NCI-H1436 (cell line): Measurements from ENCODE around the gene TRIP12.
"Not testable (repeated sequence)": the region's sequence is repeated elsewhere in the genome, so short reads cannot be mapped to it uniquely, and the experiment has no call there.

Source experiments
- DNase-seq: peaks from one replicate; lab custom pipeline; 2025; lab: John Stamatoyannopoulos, UW

The TRIP12 gene

DNA sequence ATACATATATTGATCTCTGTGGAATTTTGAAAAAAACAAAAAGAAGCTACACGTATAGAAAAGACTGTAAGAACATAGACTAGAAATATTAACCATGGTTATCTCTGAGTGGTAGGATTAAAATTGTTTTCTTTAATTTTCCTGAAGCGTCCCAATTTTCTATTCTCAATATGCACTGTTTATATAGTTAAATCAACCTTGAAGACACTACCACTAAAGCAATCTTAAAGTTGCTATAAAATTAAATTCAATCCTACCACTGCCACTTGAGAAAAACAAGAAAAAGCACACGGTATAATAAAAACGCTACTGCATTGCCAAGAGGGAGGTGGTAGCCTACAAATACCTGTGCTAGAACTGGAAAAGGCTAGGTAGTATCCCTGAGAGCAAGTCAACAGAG, 47.2 kb downstream of the TRIP12 start:
- no peak for DNase-seq

DNA sequence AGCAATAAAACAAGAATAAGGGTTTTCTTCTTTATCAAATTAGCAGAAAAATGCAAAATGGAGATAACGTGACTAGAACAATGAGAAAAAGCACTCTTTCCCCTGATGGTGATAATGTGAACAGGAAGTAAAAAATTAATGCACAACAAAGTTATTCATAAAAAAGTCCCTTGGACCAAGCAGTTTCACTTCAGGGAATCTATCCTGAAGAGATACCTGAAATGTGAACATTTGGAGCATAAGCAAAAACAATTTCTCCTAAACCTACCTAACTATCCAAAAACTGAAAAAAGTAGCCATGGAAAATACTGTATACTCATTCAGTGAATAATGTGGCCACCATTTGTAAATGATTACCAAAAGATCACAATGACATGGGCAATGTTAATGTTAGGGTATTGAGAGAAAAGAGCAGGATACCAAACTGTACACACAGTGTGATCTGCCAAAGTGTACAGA, 48.7 kb downstream of the TRIP12 start:
- DNase-seq, result no peak

DNA sequence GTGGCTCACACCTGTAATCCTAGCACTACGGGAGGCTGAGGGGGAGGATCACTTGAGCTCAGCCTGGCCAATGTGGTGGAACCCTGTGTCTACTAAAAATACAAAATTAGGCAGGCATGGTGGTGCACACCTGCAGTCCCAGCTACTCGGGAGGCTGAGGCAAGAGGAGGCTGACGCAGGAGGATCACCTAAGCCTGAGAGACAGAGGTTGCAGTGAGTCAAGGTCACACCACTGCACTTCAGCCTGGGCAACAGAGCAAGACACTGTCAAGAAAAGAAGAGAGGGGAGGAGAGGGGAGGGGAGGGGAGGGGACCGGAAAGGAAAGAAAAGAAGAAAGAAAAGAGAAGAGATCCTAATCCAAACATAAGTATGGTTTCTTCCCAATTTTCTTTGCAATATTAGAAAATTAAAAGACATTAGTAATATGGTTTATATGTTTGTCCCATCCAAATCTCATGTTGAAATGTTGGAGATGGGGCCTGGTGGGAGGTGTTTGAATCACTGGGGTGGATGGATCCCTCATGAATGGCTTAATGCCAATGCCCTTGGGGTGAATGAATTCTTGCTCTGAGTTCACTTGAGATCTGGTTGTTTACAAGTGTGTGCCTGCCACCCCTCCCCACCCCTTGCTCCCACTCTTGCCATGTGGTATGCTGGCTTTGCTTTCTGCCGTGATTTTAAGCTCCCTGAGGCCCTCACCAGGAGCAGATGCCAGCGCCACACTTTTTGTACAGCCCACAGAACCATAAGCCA, 50.7 kb downstream of the TRIP12 start:
- no peak for DNase-seq

DNA sequence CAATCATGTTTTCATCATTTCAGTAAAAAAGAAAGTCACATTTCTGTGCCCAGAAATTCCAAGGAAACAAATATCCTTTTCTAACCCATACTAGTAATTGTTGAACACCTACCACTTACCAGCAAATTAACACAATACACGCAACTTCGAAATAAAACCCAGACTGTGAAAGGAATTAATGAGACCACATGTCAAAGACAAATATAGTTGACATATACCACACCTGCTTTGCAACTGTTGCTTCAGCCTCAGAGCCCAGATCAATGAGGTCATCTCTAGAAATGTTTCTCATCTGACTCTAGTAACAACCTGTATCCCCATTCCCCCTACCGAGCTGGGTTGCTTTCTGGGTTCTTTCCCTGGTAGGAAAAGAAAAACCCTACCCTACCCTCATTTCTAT, 52.6 kb downstream of the TRIP12 start:
- no peak for DNase-seq

DNA sequence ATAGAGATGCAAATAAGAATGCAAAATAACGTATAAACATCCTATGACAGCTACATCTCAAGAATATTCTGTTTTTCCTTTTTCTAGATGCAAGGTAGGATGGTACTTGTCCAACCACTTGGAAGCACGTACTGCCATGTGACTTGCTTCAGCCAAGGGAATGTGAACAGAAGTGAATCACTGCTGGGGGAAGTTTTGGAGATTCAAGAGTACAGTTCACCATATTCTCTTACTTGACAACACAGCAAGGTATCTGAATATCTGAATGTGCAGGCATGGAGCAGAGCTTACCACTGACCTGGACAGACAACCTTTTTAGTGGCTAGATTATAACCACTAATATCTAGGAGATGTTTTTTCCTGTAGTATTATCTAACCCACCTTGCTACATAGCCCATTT, 53.0 kb downstream of the TRIP12 start:
- DNase-seq, result no peak

DNA sequence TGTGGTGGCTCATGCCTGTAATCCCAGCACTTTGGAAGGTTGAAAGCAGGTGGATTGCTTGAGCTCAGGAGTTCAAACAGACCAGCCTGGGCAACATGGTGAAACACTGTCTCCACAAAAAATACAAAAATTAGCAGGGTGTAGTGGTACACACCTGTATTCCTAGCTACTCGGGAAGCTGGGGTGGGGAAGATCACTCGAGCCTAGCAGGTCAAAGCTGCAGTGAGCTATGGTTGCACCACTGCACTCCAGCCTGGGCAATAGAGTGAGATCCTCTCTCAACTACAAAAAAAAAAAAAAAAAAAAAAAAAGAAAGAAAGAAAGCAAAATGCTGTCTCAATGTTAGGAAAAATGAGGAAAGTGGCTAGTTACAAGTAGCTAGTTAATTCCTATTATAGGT, 56.8 kb downstream of the TRIP12 start:
- no peak for DNase-seq

DNA sequence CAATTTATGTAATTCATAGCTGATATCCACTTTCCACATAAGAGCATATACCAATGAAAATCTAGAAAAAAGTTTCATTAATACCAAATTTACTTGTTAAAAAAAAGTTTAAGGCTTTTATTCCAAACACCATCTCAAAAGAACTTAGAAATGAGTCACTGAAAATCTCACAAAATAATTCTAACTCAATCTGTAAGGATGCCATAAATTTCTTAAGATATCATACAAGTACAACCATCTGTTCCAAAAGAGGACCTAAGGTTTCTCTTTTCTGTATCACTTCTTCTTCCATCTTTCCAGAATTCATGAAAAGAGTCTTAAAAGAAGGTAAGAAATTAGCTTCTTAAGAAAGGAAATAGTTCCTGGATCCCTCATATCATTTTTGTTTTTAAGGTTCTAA, 60.4 kb downstream of the TRIP12 start:
- DNase-seq, result no peak

DNA sequence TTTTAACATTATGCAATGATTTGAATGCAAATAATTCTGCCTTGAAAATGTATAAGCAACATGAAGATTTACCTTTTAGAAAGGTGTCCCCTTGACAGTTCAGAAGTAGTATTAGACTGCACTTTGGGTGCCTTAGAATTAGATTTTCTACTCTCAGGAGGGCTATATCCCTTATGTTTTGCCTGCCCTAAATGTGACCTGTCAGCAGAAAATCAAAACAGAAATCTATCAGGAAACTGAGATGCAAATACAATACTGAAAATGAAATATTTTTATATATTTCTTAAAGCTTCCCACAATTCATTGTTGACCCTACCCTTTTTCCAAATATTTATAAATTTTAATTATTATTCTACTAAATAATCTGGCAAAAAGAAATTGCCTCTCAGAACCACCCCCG, 61.5 kb downstream of the TRIP12 start:
- no peak for DNase-seq

DNA sequence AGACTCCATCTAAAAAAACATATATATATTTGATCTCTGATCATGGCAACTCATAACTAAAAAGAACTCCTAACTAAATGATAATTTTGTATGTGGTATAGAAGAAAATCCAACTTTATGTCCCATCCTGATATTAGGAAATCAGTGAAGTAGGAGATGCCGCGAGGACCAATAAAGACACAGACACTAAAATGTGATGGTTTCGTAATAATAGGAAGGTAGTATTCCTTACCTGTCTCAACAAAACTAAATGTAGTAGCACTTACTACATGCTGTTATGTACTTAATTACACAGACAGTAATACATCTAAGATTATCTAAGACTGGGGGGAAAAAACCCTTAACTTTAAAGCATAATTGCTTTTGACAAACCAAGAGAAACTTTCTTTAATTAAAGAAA, 63.5 kb downstream of the TRIP12 start:
- DNase-seq, result no peak

DNA sequence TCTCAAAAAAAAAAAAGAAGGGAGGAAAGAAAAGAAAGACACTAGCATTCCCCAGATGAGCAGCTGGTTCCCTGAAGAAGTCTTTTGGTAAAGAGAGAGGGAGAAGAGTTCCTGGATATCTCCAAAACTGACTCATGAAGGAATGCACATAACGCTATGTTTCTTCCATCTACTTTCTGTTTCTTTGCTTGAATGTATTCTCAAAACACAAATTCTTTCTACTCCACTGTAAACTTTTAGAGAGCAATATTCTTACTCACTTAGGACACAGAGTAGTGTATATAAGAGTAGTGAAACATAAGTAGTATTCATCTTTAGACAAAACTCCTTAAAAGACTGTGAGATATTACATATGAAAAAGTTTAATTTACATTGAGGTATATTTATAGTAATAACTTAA, 64.2 kb downstream of the TRIP12 start:
- no peak for DNase-seq

DNA sequence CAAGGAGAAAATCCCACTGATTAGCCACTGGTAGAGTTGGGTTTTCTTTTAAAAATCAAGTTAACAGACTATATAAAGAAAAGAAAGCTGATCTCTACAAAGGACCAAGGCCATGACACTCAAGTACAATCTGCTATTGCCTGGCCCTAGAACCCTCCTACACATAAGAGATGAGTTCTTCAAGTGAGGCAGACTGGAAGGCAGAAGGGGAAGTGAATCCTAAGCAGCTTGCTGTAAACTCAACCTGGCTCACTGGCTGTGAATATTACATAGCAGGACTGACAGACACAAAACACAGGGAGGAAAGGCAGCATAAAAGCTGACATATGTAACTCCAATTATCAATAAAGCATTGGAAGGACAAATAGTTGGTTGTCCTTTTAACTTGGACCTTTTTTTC, 65.4 kb downstream of the TRIP12 start:
- no peak for DNase-seq

DNA sequence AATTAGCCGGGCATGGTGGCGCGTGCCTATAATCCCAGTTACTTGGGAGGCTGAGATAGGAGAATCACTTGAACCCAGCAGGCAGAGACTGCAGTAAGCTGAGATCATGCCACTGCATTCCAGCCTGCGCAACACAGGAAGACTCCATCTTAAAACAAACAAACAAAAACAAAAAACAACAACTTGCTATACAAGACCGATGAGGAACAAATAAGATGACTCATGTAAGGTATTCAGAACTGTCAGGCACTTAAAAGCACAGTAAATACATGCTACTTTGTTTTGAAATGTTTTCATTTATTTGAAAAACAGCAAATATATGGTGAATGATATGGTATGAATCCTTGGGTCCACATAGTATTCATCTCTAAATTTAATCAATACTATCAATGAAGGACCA, 66.7 kb downstream of the TRIP12 start:
- no peak for DNase-seq

DNA sequence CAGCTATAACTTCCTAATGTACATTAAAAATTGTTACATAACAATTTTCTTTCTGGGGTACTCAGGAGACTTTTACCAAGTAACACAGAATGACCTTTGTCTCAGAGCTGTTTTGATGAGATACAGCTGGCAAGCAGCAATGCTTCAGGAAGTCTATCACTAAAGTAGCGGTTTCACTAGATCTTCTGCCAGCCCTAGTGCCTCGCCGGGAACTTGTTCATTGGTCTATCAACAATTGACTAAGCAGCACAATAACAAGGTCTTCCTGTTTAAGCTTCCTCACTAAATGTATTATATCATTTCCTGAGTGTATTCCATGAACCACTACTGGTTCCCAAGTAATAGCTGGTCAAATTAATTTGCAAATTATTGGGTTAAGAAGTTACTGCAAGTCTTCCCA, 69.2 kb downstream of the TRIP12 start:
- DNase-seq, result no peak

DNA sequence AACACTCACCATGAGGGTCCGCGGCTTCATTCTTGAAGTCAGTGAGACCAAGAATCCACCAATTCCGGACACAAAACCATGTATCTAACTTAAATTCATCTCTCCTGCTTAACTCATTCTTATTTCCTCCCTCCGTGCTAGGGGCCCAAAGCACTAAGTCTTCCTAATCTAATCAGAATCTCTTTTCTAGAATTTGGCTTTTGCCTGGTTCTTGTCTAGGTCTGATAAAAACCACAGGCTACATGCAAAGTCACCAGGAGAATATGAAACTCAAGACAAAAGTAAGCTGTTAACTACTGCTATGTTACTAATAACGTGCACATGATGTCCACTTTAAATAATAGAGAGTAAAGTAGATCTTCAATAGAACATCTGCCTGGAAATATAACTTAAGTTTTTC, 69.9 kb downstream of the TRIP12 start:
- no peak for DNase-seq

DNA sequence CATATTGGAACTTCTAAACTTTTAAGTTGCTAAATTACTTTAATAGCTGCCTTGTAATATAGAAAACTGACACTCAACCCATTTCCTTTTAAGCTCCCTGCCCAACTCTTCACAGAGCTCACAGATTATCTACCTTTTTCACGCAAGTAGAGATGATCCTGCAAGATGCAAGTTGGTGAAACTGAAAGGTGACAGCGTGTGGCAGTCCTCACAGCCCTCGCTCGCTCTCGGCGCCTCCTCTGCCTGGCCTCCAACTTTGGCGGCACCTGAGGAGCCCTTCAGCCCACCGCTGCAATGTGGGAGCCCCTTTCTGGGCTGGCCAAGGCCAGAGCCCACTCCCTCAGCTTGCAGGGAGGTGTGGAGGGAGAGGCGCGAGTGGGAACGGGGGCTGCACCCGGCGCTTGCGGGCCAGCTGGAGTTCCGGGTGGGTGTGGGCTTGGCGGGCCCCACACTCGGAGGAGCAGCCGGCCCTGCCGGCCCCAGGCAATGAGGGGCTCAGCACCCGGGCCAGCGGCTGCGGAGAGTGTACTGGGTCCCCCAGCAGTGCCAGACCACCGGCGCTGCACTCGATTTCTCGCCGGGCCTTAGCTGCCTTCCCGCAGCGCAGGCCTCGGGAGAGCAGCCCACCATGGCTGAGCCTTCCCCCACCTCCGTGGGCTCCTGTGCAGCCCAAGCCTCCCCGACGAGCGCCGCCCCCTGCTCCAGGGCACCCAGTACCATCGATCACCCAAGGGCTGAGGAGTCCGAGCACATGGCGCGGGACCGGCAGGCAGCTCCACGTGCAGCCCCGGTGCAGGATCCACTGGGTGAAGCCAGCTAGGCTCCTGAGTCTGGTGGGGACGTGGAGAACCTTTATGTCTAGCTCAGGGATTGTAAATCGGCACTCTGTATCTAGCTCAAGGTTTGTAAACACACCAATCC, 71.2 kb downstream of the TRIP12 start:
- DNase-seq, result not testable (repeated sequence)

DNA sequence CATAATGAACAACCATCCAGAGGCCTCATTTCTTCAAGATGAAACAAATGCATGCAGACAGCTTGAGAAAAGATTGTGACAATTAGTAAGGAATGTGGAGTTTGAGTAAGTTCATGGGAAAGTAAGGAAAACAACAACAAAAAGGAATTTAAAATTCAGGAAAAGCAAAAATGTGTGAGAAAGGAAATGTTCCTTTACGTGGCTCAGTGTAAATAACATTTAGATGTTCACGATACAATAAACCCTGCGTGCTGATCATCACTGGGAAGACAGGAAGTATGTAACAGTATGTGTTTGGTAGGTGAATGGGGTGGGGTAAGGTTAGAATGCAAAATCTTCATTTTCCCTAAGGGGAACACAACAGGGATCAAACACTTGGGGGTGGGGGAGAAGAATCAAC, 72.7 kb downstream of the TRIP12 start:
- no peak for DNase-seq

DNA sequence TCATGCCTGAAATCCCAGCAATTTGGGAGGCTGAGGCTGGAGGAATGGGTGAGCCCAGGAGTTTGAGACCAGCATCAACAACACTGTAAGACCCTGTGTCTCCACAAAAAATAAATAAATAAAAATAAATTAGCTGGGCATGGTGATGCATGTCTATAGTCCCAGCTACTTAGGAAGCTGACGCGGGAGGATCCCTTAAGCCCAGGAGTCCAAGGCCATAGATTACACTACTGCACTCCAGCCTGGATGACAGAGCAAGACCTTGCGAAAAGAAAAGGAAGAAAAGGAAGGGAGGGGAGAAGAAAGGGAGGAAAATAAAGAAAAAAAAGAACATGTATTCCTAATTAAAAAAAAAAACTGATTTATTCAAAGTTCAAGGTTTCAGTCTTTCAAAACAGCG, 78.2 kb downstream of the TRIP12 start:
- DNase-seq, result no peak

DNA sequence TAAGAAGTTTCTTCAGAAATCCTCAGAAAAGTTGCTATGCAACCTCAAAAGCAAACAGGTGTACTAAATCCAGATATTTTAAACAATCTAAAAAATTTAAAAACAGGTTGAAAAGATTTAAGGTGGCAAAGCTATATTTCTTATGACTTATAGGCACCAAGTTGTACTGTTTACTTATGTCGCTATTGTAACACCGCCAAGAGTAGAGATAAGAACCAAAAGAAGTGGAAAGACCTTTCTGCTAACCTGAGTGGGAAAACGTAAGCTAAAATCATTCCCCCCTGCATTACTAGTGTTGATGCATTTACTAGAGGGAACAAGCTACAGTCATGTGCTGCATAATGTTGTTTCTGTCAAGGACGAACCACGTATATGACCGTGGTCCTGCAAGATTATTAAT, 83.1 kb downstream of the TRIP12 start:
- DNase-seq, result no peak

DNA sequence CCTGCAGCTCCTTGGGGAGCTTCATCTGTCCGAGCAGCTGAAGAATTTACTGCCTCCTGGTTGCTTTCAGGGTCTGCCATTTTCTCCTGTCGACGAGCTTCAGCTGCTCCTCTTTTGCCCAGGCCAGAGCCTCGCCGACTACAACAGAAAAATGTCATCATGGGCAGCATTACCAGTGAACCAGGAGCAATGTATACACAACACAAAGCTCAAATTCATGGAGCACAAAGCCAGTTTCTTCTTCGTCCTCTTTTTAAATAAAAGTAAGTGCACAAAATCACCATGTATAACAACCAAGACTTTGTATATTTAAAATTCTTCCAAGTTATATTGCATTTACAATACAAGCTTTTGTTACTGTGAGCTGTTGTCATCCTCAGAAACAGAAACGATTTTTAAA, 85.0 kb downstream of the TRIP12 start:
- no peak for DNase-seq

DNA sequence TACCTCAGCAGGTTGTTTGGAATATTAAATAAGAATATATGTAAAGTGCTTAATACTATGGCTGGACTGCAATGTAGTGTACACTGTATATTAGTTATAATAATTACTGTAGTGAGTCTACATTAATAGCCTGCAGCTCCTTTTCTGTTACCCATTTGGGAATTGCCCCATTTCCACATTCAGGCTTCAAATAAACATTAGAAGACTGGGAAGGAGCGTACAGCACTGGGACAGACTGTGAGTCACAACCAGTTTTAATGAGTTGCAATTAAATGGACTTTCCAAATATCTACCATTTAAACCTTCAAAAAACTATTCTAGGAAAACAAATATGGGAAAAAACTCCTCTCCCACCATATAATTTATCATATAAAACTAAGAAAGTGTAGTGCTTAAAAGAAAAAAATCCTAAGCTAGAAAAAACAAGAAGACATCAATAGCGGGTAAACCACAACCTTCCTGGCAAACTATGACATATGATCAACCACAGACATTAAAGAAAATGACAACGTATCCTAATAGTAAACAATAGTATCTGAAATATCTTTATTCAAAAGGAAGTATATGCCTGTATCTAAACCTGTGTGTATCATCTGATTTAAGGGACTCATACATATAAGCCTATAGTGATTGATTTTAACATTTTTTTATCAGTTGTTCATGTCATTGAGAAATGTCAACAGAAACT, 86.1 kb downstream of the TRIP12 start:
- no peak for DNase-seq

DNA sequence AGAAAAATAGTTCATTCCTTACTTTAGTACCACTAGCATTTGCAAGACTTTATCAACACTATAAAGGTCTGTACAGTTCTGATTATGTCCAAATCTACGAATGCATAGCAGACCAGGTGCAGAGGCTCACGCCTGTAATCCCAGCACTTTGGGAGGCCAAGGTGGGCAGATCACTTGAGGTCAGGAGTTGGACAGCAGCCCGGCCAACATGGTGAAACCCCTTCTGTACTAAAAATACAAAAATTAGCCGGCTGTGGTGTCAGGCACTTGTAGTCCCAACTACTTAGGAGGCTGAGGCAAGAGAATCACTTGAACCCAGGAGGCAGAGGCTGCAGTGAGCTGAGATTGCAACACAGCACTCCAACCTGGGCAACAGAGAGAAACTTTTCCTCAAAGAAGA, 87.4 kb downstream of the TRIP12 start:
- DNase-seq, result not testable (repeated sequence)

DNA sequence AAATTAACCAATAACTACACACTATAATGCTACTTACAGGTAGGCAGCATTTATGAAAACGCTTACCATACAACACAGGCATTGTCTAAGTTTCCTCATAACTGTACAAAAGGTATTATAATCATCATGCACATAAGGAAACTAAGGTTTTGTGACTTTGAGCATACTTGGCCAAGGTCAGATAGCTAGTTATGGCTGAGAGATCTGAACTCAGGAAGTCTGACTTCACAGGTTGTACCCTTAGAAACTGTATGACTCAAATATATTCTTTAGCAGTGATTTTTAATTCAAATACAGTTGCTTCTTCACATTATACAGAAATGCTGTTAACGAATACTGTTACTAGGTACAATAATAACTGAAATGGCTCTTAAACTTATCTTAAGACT, 89.3 kb downstream of the TRIP12 start:
- DNase-seq, result no peak
